Transverse colon (tissue), 4 donors: ENCODE data around the gene MED26.

Experiments
- POLR2AphosphoS5 ChIP-seq, 3 donors: sonication (generic); formaldehyde crosslinking; IDR thresholded peaks; one replicate each; pipeline ENCODE4 v1.6.1; 2016; ENCODE audit warnings: antibody characterized with exemption in 3 of 3
- TF ChIP-seq, protein P1 (sequence below), 5 experiments: fragments of 200-600 bp in 3 of 5; fragments of 450-650 bp in 2 of 5; sonication (generic) in 3 of 5; IDR thresholded peaks; 1 replicate in 2 of 5; 2 replicates in 3 of 5; pipeline ENCODE4 v1.5.1; 2016 to 2017; ENCODE audit warnings: antibody characterized with exemption in 5 of 5, inconsistent platforms in 3 of 5, mild to moderate bottlenecking in 2 of 5, moderate library complexity in 1 of 5

DNA sequence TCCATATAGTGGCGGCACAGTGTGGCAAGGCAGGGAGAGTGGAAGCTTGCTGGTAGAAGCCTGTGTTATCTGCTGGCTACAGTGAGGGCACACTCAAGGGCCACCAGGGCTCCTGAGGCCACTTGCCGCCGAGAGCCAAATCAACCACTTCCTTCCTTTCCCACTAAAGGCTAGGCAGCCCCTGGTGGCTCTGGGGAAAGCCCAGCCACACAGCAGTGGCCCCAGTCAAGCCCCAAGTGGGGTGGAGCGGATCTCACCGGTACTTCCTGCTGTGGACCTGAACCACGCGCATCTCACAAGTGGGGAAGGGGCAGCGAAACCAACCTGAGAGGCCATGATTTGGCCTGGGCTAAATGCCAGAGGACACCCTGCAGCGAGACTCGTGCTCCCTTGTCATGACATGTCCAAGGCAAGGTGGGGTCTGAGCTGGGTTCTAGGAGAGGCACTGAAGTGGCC is 33.8 kb downstream of the MED26 start:
- TF ChIP-seq, protein P1, sequence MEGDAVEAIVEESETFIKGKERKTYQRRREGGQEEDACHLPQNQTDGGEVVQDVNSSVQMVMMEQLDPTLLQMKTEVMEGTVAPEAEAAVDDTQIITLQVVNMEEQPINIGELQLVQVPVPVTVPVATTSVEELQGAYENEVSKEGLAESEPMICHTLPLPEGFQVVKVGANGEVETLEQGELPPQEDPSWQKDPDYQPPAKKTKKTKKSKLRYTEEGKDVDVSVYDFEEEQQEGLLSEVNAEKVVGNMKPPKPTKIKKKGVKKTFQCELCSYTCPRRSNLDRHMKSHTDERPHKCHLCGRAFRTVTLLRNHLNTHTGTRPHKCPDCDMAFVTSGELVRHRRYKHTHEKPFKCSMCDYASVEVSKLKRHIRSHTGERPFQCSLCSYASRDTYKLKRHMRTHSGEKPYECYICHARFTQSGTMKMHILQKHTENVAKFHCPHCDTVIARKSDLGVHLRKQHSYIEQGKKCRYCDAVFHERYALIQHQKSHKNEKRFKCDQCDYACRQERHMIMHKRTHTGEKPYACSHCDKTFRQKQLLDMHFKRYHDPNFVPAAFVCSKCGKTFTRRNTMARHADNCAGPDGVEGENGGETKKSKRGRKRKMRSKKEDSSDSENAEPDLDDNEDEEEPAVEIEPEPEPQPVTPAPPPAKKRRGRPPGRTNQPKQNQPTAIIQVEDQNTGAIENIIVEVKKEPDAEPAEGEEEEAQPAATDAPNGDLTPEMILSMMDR (IDR thresholded peaks at IDR 0.05) = no peak
- TF ChIP-seq POLR2AphosphoS5 (IDR thresholded peaks at IDR 0.05) = no peak
